ENCODE results near the gene SH2D1B. TPM values are rescaled to one million over a fixed set of nuclear protein-coding genes. Genes with fewer than 3 reads are reported as not detected.

SH2D1B gene
- total and polyA plus RNA-seq, 9 of the 15 experiments (the other 6 are each of a cell fraction or from before 2014, with no cell fraction given) = 5.6 to 19.6 (median 9.7) TPM

- TF ChIP-seq ARID4B (CRISPR knock-in tag; IDR thresholded peaks at IDR 0.05) (no peak), HBP1 (CRISPR knock-in tag; IDR thresholded peaks at IDR 0.05) (no peak), PURB (CRISPR knock-in tag; IDR thresholded peaks at IDR 0.05; ENCODE audit: low read depth) (no peak), JUNB (CRISPR knock-in tag; conservative IDR thresholded peaks at IDR 0.05) (no peak), ZNF354B (CRISPR knock-in tag; IDR thresholded peaks at IDR 0.05) (0 out of 2 replicates have a peak, but pooled peaks have one; percentile 24), ZNF512 (tag; IDR thresholded peaks at IDR 0.05) (no peak), STAT6 (CRISPR knock-in tag; IDR thresholded peaks at IDR 0.05) (no peak), SMARCB1 (IDR thresholded peaks at IDR 0.05; ENCODE audit: insufficient read length, low read depth) (no peak), ETS2 (tag; IDR thresholded peaks at IDR 0.05; ENCODE audit: borderline replicate concordance, poor library complexity, severe bottlenecking) (no peak), ZNF431 (CRISPR knock-in tag; IDR thresholded peaks at IDR 0.05) (no peak), ZNF398 (CRISPR knock-in tag; IDR thresholded peaks at IDR 0.05) (no peak), ZNF780A (CRISPR knock-in tag; IDR thresholded peaks at IDR 0.05) (no peak)
These were observed 39.5 kb downstream of the SH2D1B start (continued) for GRCh38 chr1:162372159-162373071.
